ENCODE measurements around the gene C1QB. TPM values are rescaled to one million over a fixed set of nuclear protein-coding genes. Genes with fewer than 3 reads are reported as not detected.
A peak's percentile ranks its signal among the peaks of the same experiment; 100 is the strongest.

The C1QB gene
- total RNA-seq, 2 donors from 2014 or later = not detected

DNA sequence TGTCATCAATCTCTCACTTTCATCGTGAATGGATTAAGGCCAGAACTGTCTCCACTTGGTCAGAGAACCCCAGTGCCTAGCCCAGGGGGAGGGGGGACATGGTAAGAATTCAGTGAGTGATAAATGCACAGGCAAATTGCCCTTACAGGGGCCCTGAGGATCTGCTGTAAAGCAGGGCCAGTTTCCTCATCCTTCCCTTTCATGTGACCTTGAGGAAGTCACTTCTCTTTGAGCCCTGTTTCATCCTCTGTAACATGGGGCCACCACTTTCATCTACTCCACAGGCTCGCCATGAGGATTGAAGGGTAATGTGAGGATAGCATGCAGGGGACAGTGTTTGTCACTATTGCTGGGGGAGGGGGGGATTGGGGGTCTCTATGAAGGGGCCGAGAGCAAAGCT is 44.7 kb upstream of the C1QB start:
- no peaks in the 10 kb centered on the region for H3K36me3 ChIP-seq (ENCODE audit: control insufficient read depth, insufficient read depth, low read length)
- Mint-ChIP-seq H3K4me3 (no peak overlapping the region), H3K27ac (no peak overlapping the region), H3K27me3 (ENCODE audit: insufficient read depth) (peaks cover 59% of the 10 kb centered on the region), H3K36me3 (ENCODE audit: low read depth) (no peaks in the 10 kb centered on the region), H3K9me3 (no peaks in the 10 kb centered on the region), H3K4me1 (no peaks in the 10 kb centered on the region)
- H3K9ac ChIP-seq (ENCODE audit: extremely low read depth, low read length, poor library complexity, severe bottlenecking) = no peak overlapping the region
- TF ChIP-seq, protein P1, sequence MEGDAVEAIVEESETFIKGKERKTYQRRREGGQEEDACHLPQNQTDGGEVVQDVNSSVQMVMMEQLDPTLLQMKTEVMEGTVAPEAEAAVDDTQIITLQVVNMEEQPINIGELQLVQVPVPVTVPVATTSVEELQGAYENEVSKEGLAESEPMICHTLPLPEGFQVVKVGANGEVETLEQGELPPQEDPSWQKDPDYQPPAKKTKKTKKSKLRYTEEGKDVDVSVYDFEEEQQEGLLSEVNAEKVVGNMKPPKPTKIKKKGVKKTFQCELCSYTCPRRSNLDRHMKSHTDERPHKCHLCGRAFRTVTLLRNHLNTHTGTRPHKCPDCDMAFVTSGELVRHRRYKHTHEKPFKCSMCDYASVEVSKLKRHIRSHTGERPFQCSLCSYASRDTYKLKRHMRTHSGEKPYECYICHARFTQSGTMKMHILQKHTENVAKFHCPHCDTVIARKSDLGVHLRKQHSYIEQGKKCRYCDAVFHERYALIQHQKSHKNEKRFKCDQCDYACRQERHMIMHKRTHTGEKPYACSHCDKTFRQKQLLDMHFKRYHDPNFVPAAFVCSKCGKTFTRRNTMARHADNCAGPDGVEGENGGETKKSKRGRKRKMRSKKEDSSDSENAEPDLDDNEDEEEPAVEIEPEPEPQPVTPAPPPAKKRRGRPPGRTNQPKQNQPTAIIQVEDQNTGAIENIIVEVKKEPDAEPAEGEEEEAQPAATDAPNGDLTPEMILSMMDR (conservative IDR thresholded peaks at IDR 0.05) = no peak
- no peaks in the 10 kb centered on the region for H3K4me1 ChIP-seq (ENCODE audit: control insufficient read depth, insufficient read depth, low read length)
- 75% methylated on average over 3 of the region's 3 CpGs; no CpG with 5 or more reads in 1 of the 2 experiments for WGBS, 2 experiments (ENCODE audit: insufficient coverage in 1 of 2, insufficient read length in 1 of 2)
- no peak overlapping the region for H3K4me3 ChIP-seq (ENCODE audit: low read length)
- peaks cover 70% of the 10 kb centered on the region for H3K27me3 ChIP-seq (ENCODE audit: control insufficient read depth, insufficient read depth, low read length, poor library complexity, severe bottlenecking)
- DNase-seq = no peak
- H3K9me3 ChIP-seq (ENCODE audit: control insufficient read depth, low read length) = no peaks in the 10 kb centered on the region
- H3K27ac ChIP-seq (ENCODE audit: low read depth, low read length) = no peak overlapping the region

DNA sequence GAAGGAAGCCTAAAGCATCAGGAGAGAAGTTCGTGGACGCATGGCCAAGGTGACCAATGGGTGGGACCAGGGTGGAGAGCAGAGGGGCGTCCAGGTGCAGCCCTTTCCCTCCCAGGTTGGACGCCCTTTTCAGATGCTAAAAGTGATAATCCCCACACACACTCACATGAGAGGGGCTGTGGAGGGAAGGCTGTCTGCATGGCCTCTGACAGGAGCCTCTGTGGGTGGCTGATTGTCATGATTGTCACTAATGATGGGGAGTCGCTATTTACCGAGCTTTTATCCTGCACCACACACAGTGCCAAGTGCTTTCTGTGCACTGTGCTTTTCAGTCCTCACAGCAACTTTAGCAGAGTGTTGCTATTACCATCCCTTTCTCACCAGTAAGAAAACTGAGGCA is 43.7 kb upstream of the C1QB start:
- peaks cover 57% of the 10 kb centered on the region for H3K27me3 Mint-ChIP-seq (ENCODE audit: insufficient read depth)
- H3K27me3 ChIP-seq (ENCODE audit: control insufficient read depth, insufficient read depth, low read length, poor library complexity, severe bottlenecking) = peaks cover 66% of the 10 kb centered on the region
- no peaks in the 10 kb centered on the region for H3K9me3 Mint-ChIP-seq
- no peaks in the 10 kb centered on the region for H3K4me1 ChIP-seq (ENCODE audit: control insufficient read depth, insufficient read depth, low read length)
- DNase-seq = no peak
- no peaks in the 10 kb centered on the region for H3K9me3 ChIP-seq (ENCODE audit: control insufficient read depth, low read length)
- H3K9ac ChIP-seq (ENCODE audit: extremely low read depth, low read length, poor library complexity, severe bottlenecking) = no peak overlapping the region
- no peaks in the 10 kb centered on the region for H3K4me1 Mint-ChIP-seq
- no peaks in the 10 kb centered on the region for H3K36me3 Mint-ChIP-seq (ENCODE audit: low read depth)
- TF ChIP-seq, protein P1 (conservative IDR thresholded peaks at IDR 0.05) = no peak
- no peak overlapping the region for H3K27ac Mint-ChIP-seq
- H3K27ac ChIP-seq (ENCODE audit: low read depth, low read length) = no peak overlapping the region
- H3K4me3 Mint-ChIP-seq = no peak overlapping the region
- 33 to 44% methylated on average over 4 to 6 of the region's 6 CpGs for WGBS, 2 experiments (ENCODE audit: insufficient coverage in 1 of 2, insufficient read length in 1 of 2)
- H3K4me3 ChIP-seq (ENCODE audit: low read length) = no peak overlapping the region
- no peaks in the 10 kb centered on the region for H3K36me3 ChIP-seq (ENCODE audit: control insufficient read depth, insufficient read depth, low read length)

DNA sequence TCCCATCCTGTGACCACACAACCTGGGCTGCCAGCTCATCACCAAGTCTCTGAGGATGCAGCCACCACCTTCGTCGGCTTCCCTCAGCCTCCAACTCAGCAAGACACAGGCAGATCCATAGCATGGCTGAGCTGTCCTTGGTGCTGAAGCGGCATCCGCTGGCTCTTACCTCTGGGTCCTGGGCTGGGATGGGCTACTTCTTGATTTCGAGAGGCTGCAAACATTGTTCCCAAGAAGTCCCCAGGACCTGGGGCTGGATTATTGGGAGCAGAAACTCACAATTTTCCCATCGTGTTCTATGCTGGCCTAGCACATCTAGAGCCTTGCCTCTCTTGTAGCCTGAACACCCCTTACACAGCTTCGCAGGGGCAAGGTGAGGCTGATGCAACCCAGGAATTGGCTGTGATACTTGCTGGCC is 41.5 kb upstream of the C1QB start:
- H3K9me3 Mint-ChIP-seq = no peaks in the 10 kb centered on the region
- TF ChIP-seq, protein P1 (conservative IDR thresholded peaks at IDR 0.05) = no peak
- H3K27ac Mint-ChIP-seq = no peak overlapping the region
- no peaks in the 10 kb centered on the region for H3K4me1 Mint-ChIP-seq
- DNase-seq = peak; percentile 97
- Histone ChIP-seq H3K9ac (ENCODE audit: extremely low read depth, low read length, poor library complexity, severe bottlenecking) (no peak overlapping the region), H3K27ac (ENCODE audit: low read depth, low read length) (no peak overlapping the region), H3K4me3 (ENCODE audit: low read length) (no peak overlapping the region), H3K27me3 (ENCODE audit: control insufficient read depth, insufficient read depth, low read length, poor library complexity, severe bottlenecking) (peaks cover 45% of the 10 kb centered on the region), H3K4me1 (ENCODE audit: control insufficient read depth, insufficient read depth, low read length) (no peaks in the 10 kb centered on the region), H3K36me3 (ENCODE audit: control insufficient read depth, insufficient read depth, low read length) (no peaks in the 10 kb centered on the region), H3K9me3 (ENCODE audit: control insufficient read depth, low read length) (no peaks in the 10 kb centered on the region)
- no peaks in the 10 kb centered on the region for H3K36me3 Mint-ChIP-seq (ENCODE audit: low read depth)
- H3K4me3 Mint-ChIP-seq = no peak overlapping the region
- WGBS, 2 experiments (ENCODE audit: insufficient coverage in 1 of 2, insufficient read length in 1 of 2) = 20 to 30% methylated on average over 7 of the region's 7 CpGs
- H3K27me3 Mint-ChIP-seq (ENCODE audit: insufficient read depth) = peaks cover 39% of the 10 kb centered on the region
